GM23338 (cell line): ENCODE results near the gene PARP8. TPM values are rescaled to one million over a fixed set of nuclear protein-coding genes. Genes with fewer than 3 reads are reported as not detected.
A peak's percentile ranks its signal among the peaks of the same experiment; 100 is the strongest.

Source experiments
- ATAC-seq: fragments of 200-7000 bp; cut with Tn5 transposase; 3 replicates; pipeline ENCODE4 v1.9.1; 2020
- DNase-seq: peaks from one replicate; pipeline ENCODE4 v3.0.0-alpha.2; 2015; ENCODE audit warnings: low spot score
- H2AFZ ChIP-seq: fragments of 200-600 bp; sonication (generic); 2 replicates; pipeline ENCODE4 v1.8.0; 2016; ENCODE audit warnings: antibody characterized with exemption, mild to moderate bottlenecking, moderate library complexity
- H3F3A ChIP-seq: fragments of 200-600 bp; sonication (generic); replicated peaks from 2 replicates; pipeline ENCODE4 v1.8.0; 2017; ENCODE audit warnings: antibody characterized with exemption, mixed run types, low read depth
- H3K27ac ChIP-seq: fragments of 200-600 bp; sonication (generic); 2 replicates; pipeline ENCODE4 v1.6.1; 2016; ENCODE audit warnings: low read depth
- H3K27me3 ChIP-seq: fragments of 200-600 bp; sonication (generic); 2 replicates; pipeline ENCODE4 v1.8.0; 2016; ENCODE audit warnings: mild to moderate bottlenecking, mixed run types, moderate library complexity; ENCODE audit not compliant: insufficient read depth
- H3K36me3 ChIP-seq: fragments of 200-600 bp; sonication (generic); 2 replicates; pipeline ENCODE4 v1.8.0; 2016; ENCODE audit warnings: mild to moderate bottlenecking; ENCODE audit not compliant: insufficient read depth
- H3K4me1 ChIP-seq: fragments of 200-600 bp; sonication (generic); 2 replicates; pipeline ENCODE4 v1.8.0; 2016; ENCODE audit warnings: mild to moderate bottlenecking, moderate library complexity; ENCODE audit not compliant: insufficient read depth
- H3K4me2 ChIP-seq: fragments of 200-600 bp; sonication (generic); 2 replicates; pipeline ENCODE4 v1.7.1; 2017; ENCODE audit warnings: mixed run types
- H3K4me3 ChIP-seq: fragments of 200-600 bp; sonication (generic); 2 replicates; pipeline ENCODE4 v1.6.1; 2016; ENCODE audit warnings: mixed run types
- H3K79me2 ChIP-seq: fragments of 200-600 bp; sonication (generic); replicated peaks from 2 replicates; pipeline ENCODE4 v1.8.0; 2017; ENCODE audit warnings: mild to moderate bottlenecking; ENCODE audit not compliant: insufficient read depth
- H3K9me2 ChIP-seq: fragments of 200-600 bp; sonication (generic); 2 replicates; pipeline ENCODE4 v1.8.0; 2017; ENCODE audit not compliant: insufficient read depth
- H4K20me1 ChIP-seq: fragments of 200-600 bp; sonication (generic); replicated peaks from 2 replicates; pipeline ENCODE4 v1.8.0; 2017; ENCODE audit warnings: mild to moderate bottlenecking; ENCODE audit not compliant: insufficient read depth
- H3K27ac Mint-ChIP-seq: 2 replicates; pipeline ENCODE4 v1.8.0; 2020; ENCODE audit warnings: inconsistent platforms, mild to moderate bottlenecking, moderate library complexity, mixed read lengths
- H3K27me3 Mint-ChIP-seq: 3 replicates; pipeline ENCODE4 v1.8.0; 2022; ENCODE audit warnings: low read depth, mild to moderate bottlenecking, moderate library complexity, mixed read lengths, inconsistent platforms; ENCODE audit not compliant: insufficient read depth, poor library complexity
- H3K36me3 Mint-ChIP-seq: 3 replicates; pipeline ENCODE4 v1.8.0; 2021; ENCODE audit warnings: low read depth, mild to moderate bottlenecking, inconsistent platforms, moderate library complexity, mixed read lengths
- H3K4me1 Mint-ChIP-seq: 3 replicates; pipeline ENCODE4 v1.8.0; 2020; ENCODE audit warnings: mild to moderate bottlenecking, inconsistent platforms, mixed read lengths
- H3K4me3 Mint-ChIP-seq: 3 replicates; pipeline ENCODE4 v1.8.0; 2021; ENCODE audit warnings: moderate library complexity, mild to moderate bottlenecking, inconsistent platforms, mixed read lengths
- H3K9me3 Mint-ChIP-seq: 3 replicates; pipeline ENCODE4 v1.8.0; 2020; ENCODE audit warnings: moderate library complexity, mild to moderate bottlenecking, inconsistent platforms, mixed read lengths
- CREB1 ChIP-seq: fragments of 250-450 bp; sonication (Bioruptor Pico); IDR thresholded peaks from 2 replicates; pipeline ENCODE4 v1.5.0; 2020; ENCODE audit warnings: low read depth, mild to moderate bottlenecking, moderate library complexity
- EZH2 ChIP-seq: fragments of 200-600 bp; sonication (generic); IDR thresholded peaks from one replicate; pipeline ENCODE4 v1.8.0; 2017; ENCODE audit warnings: antibody characterized with exemption, mild to moderate bottlenecking, low read depth; ENCODE audit not compliant: unreplicated experiment
- JUNB ChIP-seq: IDR thresholded peaks from one replicate; pipeline ENCODE4 v1.6.1; 2016; ENCODE audit warnings: antibody characterized with exemption; ENCODE audit not compliant: unreplicated experiment
- POLR2AphosphoS5 ChIP-seq: IDR thresholded peaks from 2 replicates; pipeline ENCODE4 v1.6.1; 2016; ENCODE audit warnings: antibody characterized with exemption, low read depth
- STAT1 ChIP-seq: IDR thresholded peaks from one replicate; pipeline ENCODE4 v1.6.1; 2016; ENCODE audit warnings: antibody characterized with exemption; ENCODE audit not compliant: unreplicated experiment
- ZNF114 ChIP-seq: fragments of 250-450 bp; sonication (Bioruptor Pico); IDR thresholded peaks from 2 replicates; pipeline ENCODE4 v1.5.0; 2020; ENCODE audit warnings: mild to moderate bottlenecking, moderate library complexity
- ZNF331 ChIP-seq: fragments of 250-450 bp; sonication (Bioruptor Pico); IDR thresholded peaks from 2 replicates; pipeline ENCODE4 v1.5.0; 2020; ENCODE audit warnings: low read depth, mild to moderate bottlenecking, moderate library complexity
- polyA plus RNA-seq: library from polyadenylated mRNA; unstranded; fragments of >200 nt; fragmentation: Nextera tagmentation; extraction: Ambion mirVana; gene quantifications from 2 replicates; pipeline ENCODE4 v1.2.1, GENCODE V29; 2016
- total RNA-seq: library from RNA; depleted of rRNA; stranded (reverse); fragments of >200 nt; shearing (Covaris generic); gene quantifications from 2 replicates; pipeline ENCODE4 v1.2.3, GENCODE V29; 2014
- TF ChIP-seq, protein P1 (sequence below): IDR thresholded peaks from one replicate; pipeline ENCODE4 v1.6.1; 2018; ENCODE audit warnings: antibody characterized with exemption; ENCODE audit not compliant: unreplicated experiment
- TF ChIP-seq, protein P2 (sequence below), 2 experiments: fragments of 200-600 bp in 1 of 2; sonication (generic) in 1 of 2; conservative IDR thresholded peaks; 2 replicates each; pipeline versions ENCODE4 v1.5.1 to v1.6.1; 2016 to 2017; ENCODE audit warnings: antibody characterized with exemption in 2 of 2, low read depth in 2 of 2, mild to moderate bottlenecking in 2 of 2, moderate library complexity in 1 of 2
- TF ChIP-seq, protein P3 (sequence below): IDR thresholded peaks from 2 replicates; pipeline ENCODE4 v1.6.1; 2016; ENCODE audit warnings: antibody characterized with exemption
- TF ChIP-seq, protein P4 (sequence below): fragments of 250-450 bp; sonication (Bioruptor Pico); IDR thresholded peaks from 2 replicates; pipeline ENCODE4 v1.5.0; 2020; ENCODE audit warnings: mild to moderate bottlenecking, moderate library complexity

The PARP8 gene
- total and polyA plus RNA-seq, 2 experiments from 2014 or later: 13.0 to 25.0 TPM

DNA sequence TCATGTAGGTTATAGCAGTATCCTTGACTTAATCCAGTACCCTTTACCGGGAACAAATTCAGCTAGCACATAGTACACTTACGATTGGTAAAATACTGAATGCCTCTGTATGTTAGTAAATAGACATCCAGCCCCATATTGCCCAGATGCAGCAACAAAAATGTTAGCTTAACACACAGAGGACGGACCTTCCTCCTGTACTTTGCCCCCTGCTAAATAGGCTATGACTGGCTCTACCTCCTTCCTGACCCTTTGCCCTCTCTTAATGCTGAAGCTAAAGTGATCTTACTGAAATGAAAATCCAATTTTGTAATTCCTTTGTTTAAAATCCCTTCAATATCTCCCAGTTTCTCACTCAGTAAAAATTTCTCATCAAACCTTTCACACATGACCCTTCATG lies 183.1 kb downstream of the PARP8 start (continued):
- TF ChIP-seq, protein P1, sequence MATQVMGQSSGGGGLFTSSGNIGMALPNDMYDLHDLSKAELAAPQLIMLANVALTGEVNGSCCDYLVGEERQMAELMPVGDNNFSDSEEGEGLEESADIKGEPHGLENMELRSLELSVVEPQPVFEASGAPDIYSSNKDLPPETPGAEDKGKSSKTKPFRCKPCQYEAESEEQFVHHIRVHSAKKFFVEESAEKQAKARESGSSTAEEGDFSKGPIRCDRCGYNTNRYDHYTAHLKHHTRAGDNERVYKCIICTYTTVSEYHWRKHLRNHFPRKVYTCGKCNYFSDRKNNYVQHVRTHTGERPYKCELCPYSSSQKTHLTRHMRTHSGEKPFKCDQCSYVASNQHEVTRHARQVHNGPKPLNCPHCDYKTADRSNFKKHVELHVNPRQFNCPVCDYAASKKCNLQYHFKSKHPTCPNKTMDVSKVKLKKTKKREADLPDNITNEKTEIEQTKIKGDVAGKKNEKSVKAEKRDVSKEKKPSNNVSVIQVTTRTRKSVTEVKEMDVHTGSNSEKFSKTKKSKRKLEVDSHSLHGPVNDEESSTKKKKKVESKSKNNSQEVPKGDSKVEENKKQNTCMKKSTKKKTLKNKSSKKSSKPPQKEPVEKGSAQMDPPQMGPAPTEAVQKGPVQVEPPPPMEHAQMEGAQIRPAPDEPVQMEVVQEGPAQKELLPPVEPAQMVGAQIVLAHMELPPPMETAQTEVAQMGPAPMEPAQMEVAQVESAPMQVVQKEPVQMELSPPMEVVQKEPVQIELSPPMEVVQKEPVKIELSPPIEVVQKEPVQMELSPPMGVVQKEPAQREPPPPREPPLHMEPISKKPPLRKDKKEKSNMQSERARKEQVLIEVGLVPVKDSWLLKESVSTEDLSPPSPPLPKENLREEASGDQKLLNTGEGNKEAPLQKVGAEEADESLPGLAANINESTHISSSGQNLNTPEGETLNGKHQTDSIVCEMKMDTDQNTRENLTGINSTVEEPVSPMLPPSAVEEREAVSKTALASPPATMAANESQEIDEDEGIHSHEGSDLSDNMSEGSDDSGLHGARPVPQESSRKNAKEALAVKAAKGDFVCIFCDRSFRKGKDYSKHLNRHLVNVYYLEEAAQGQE: no peak
- TF ChIP-seq, protein P2, sequence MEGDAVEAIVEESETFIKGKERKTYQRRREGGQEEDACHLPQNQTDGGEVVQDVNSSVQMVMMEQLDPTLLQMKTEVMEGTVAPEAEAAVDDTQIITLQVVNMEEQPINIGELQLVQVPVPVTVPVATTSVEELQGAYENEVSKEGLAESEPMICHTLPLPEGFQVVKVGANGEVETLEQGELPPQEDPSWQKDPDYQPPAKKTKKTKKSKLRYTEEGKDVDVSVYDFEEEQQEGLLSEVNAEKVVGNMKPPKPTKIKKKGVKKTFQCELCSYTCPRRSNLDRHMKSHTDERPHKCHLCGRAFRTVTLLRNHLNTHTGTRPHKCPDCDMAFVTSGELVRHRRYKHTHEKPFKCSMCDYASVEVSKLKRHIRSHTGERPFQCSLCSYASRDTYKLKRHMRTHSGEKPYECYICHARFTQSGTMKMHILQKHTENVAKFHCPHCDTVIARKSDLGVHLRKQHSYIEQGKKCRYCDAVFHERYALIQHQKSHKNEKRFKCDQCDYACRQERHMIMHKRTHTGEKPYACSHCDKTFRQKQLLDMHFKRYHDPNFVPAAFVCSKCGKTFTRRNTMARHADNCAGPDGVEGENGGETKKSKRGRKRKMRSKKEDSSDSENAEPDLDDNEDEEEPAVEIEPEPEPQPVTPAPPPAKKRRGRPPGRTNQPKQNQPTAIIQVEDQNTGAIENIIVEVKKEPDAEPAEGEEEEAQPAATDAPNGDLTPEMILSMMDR (conservative IDR thresholded peaks at IDR 0.05; ENCODE audit: low read depth in 2 of 2): no peak
- TF ChIP-seq JUNB: no peak
- no peak for TF ChIP-seq EZH2
- TF ChIP-seq, protein P3, sequence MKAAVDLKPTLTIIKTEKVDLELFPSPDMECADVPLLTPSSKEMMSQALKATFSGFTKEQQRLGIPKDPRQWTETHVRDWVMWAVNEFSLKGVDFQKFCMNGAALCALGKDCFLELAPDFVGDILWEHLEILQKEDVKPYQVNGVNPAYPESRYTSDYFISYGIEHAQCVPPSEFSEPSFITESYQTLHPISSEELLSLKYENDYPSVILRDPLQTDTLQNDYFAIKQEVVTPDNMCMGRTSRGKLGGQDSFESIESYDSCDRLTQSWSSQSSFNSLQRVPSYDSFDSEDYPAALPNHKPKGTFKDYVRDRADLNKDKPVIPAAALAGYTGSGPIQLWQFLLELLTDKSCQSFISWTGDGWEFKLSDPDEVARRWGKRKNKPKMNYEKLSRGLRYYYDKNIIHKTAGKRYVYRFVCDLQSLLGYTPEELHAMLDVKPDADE: no peak
- TF ChIP-seq STAT1: no peak
- TF ChIP-seq ZNF114 (CRISPR knock-in tag): no peak
- TF ChIP-seq CREB1 (CRISPR knock-in tag): no peak

DNA sequence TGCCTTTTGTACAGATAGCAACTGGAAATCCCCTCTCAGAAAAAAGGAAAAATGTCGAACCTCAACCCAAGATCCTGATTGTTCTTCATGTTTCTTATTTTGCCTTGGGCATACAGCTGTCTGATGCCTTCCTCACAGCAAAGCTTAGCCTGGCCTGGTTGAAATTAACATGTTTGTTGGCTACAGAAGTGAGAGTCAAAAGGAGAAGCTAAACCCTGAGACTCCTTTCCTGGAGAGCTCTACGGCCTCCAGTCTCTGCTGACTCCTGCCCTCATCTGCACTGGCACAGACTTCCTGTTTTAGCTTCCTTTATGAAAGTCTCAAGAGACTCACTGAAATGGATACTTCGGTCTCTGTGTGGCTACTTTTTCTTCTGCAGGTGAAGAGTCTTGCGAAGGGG lies 186.7 kb downstream of the PARP8 start:
- Histone ChIP-seq H3K4me1 (no peaks in the 10 kb centered on the region), H3K36me3 (no peaks in the 10 kb centered on the region), H3F3A (no peaks in the 10 kb centered on the region), H3K9me2 (no peaks in the 10 kb centered on the region), H3K27ac (no peak overlapping the region), H2AFZ (peak overlapping the region; percentile 21; the same call in 1 of the 2 replicates), H4K20me1 (no peaks in the 10 kb centered on the region), H3K27me3 (no peaks in the 10 kb centered on the region), H3K79me2 (no peaks in the 10 kb centered on the region), H3K4me3 (no peak overlapping the region), H3K4me2 (no peak overlapping the region)
- peaks cover 4% of the 10 kb centered on the region for H3K27me3 Mint-ChIP-seq
- TF ChIP-seq POLR2AphosphoS5: no peak
- TF ChIP-seq ZNF114 (CRISPR knock-in tag): no peak
- no peak for TF ChIP-seq JUNB
- no peak for TF ChIP-seq ZNF331 (CRISPR knock-in tag)
- TF ChIP-seq, protein P4, sequence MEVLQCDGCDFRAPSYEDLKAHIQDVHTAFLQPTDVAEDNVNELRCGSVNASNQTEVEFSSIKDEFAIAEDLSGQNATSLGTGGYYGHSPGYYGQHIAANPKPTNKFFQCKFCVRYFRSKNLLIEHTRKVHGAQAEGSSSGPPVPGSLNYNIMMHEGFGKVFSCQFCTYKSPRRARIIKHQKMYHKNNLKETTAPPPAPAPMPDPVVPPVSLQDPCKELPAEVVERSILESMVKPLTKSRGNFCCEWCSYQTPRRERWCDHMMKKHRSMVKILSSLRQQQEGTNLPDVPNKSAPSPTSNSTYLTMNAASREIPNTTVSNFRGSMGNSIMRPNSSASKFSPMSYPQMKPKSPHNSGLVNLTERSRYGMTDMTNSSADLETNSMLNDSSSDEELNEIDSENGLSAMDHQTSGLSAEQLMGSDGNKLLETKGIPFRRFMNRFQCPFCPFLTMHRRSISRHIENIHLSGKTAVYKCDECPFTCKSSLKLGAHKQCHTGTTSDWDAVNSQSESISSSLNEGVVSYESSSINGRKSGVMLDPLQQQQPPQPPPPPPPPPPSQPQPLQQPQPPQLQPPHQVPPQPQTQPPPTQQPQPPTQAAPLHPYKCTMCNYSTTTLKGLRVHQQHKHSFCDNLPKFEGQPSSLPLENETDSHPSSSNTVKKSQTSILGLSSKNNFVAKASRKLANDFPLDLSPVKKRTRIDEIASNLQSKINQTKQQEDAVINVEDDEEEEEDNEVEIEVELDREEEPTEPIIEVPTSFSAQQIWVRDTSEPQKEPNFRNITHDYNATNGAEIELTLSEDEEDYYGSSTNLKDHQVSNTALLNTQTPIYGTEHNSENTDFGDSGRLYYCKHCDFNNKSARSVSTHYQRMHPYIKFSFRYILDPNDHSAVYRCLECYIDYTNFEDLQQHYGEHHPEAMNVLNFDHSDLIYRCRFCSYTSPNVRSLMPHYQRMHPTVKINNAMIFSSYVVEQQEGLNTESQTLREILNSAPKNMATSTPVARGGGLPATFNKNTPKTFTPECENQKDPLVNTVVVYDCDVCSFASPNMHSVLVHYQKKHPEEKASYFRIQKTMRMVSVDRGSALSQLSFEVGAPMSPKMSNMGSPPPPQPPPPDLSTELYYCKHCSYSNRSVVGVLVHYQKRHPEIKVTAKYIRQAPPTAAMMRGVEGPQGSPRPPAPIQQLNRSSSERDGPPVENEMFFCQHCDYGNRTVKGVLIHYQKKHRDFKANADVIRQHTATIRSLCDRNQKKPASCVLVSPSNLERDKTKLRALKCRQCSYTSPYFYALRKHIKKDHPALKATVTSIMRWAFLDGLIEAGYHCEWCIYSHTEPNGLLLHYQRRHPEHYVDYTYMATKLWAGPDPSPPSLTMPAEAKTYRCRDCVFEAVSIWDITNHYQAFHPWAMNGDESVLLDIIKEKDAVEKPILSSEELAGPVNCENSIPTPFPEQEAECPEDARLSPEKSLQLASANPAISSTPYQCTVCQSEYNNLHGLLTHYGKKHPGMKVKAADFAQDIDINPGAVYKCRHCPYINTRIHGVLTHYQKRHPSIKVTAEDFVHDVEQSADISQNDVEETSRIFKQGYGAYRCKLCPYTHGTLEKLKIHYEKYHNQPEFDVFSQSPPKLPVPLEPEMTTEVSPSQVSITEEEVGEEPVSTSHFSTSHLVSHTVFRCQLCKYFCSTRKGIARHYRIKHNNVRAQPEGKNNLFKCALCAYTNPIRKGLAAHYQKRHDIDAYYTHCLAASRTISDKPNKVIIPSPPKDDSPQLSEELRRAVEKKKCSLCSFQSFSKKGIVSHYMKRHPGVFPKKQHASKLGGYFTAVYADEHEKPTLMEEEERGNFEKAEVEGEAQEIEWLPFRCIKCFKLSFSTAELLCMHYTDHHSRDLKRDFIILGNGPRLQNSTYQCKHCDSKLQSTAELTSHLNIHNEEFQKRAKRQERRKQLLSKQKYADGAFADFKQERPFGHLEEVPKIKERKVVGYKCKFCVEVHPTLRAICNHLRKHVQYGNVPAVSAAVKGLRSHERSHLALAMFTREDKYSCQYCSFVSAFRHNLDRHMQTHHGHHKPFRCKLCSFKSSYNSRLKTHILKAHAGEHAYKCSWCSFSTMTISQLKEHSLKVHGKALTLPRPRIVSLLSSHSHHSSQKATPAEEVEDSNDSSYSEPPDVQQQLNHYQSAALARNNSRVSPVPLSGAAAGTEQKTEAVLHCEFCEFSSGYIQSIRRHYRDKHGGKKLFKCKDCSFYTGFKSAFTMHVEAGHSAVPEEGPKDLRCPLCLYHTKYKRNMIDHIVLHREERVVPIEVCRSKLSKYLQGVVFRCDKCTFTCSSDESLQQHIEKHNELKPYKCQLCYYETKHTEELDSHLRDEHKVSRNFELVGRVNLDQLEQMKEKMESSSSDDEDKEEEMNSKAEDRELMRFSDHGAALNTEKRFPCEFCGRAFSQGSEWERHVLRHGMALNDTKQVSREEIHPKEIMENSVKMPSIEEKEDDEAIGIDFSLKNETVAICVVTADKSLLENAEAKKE (CRISPR knock-in tag): no peak
- no peak overlapping the region for H3K27ac Mint-ChIP-seq
- no peaks in the 10 kb centered on the region for H3K4me1 Mint-ChIP-seq
- no peak overlapping the region for H3K4me3 Mint-ChIP-seq
- H3K9me3 Mint-ChIP-seq: no peaks in the 10 kb centered on the region
- no peak for ATAC-seq
- no peak for DNase-seq
- H3K36me3 Mint-ChIP-seq: no peaks in the 10 kb centered on the region
